Activated T-helper 1 cell treated with Interleukin-2 at 50 U/mL for 16 hours (primary cell): ENCODE data around the gene SCO2.

ENCODE experiments used
- DNase-seq: peaks from one replicate; pipeline ENCODE4 v3.0.0-alpha.2; 2020; ENCODE audit warnings: low read depth

SCO2 gene

DNA sequence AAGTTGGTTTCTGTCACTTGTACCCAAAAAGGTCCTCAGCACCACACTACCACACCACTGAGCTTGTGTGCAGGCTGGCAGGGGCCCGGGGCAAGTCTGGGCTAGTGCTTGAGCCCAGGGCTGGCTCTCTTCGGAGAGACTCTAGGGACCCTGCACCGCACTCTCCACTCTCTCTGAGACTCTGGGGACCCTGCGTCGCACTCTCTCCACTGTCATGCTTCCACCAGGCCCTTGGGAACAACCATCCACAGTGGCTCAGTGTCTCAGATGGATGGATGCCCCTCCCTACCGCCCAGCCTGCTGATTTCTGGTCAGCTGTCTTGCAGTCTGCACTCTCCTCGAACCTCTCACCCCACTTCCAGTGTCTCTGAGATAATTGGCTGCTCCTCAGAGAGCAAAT lies 48.5 kb downstream of the SCO2 start:
- DNase-seq, result no peak

DNA sequence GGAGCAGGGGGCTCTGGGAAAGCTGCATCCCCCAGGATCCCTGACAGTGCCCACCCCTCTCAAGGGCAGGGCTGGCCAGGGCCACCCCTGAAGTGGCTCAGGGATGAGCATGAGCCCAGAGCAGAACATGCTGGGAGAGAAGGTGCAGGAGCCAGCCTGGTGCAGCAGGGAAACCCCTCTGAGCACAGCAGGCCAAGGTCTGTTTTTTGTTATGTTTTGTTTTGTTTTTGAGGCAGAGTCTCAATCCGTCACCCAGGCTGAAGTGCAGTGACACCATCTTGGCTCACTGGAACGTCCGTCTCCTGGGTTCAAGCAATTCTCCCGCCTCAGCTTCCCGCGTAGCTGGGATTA lies 49.8 kb downstream of the SCO2 start:
- DNase-seq, result no peak

DNA sequence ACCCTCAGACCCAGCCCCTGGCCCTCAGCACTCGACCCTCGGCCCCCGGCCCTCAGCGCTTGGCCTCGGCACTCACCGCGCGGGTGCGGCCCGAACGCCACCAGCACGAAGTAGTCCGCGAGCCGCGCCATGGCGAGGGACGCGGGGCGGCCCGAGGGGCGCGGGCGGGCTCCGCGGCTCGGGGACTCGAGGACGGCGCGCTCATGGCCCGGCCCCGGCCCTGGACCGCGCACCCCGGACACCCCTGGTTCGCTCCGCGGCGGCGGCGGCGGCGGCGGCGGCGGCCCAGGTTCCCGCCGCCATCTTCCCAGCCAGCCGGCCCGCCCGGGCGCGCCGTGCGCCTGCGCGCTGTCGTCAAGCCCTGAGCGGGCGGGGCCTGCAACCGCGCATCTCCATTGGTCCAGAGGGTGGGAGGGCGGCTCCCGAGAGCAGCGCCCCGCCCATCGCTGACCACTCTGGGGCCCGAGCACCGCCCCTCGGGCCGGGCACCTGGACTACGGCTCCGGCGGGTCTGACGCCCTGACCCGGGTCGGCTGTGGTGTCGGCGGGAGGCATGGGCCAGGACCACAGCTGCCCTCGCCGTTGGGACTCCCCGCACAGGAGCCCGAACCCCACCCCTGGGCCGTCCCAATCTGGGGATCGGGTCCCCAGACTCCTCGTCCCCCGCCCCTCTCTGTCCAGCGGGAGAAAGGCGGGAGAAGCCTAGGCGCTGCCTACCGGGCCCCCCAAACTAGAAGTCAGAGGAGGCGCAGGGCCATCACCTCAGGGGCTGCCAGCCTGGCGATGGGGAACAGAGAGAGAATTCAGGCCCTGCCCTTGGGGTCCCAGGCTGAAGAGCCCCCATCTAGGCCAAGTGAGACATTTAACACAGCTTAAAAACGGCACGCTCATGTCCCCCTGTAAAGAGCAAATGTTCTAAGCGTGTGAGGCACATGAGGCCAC lies 50.4 kb downstream of the SCO2 start, which contains the start of gene SBF1:
Gene SBF1, minus strand, starts transcription at position 326 of the 942 bp plus-strand sequence. Its CDS starts 195 bp downstream, at position 131.
- peak; percentile 85 for DNase-seq

DNA sequence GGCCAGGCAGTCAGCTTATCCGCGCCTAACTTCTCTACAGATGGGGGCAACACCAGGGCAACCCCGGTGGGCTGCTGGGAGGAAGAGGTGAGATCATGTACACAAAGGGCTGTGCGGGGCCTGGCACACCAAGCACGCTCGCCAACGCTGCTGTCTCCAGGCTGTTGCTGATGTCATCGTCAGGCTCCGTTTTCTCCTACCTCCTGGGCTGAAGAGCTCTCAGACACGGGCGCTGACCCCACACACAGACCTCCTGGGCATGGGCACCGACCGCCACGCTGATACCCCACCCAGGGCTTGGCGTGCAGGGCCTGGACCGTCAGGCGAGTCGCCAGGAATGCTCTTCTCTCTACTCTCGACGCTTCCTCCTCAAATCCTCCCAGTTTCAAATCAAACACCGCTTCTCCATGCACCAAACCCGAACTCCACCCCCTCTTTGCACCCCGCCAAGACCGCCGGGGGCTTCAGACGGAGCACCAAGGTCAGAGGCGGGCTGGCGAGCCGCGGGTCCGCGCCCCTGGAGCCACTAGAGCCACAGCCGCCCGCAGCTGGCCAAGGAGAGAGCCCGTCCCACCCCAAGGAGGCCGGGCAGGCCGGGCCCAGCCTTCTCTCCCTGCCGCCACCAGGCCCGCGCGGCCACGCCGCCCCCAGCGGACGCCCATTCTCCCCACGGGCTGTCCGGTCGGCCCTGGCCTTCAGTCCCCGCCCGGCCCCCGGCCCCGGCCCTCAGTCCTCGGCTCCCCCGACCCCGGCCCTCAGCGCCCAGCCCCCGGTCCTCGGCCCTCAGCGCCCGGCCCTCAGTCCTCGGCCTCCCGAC lies 51.3 kb downstream of the SCO2 start:
- no peak for DNase-seq
